IMR-90 (cell line): ENCODE results near the gene SEMA5A. TPM values are rescaled to one million over a fixed set of nuclear protein-coding genes. Genes with fewer than 3 reads are reported as not detected.

Experiments
- ATAC-seq: fragments of 200-7000 bp; cut with Tn5 transposase; 2 replicates; pipeline ENCODE4 v1.9.1; 2020; ENCODE audit warnings: low read depth, mild to moderate bottlenecking, moderate library complexity
- BruUV-seq: library from RNA; stranded (reverse); fragments of 400-500 nt; replicated peaks from 2 replicates; lab custom pipeline; 2021; lab: Mats Ljungman, UMichigan
- CTCF ChIA-PET: fragments of 300-600 bp; formaldehyde crosslinking; extraction: SDS; loops from one replicate; lab custom pipeline; 2021; ENCODE audit warnings: antibody characterized with exemption; lab: Yijun Ruan, JAX
- POLR2A ChIA-PET: fragments of 300-600 bp; sonication (Branson Sonifier 250); formaldehyde crosslinking; loops from one replicate; lab custom pipeline; 2022; ENCODE audit warnings: antibody characterized with exemption; ENCODE audit not compliant: unreplicated experiment; lab: Charles Lee
- DNase-seq: peaks from one replicate; pipeline ENCODE4 v3.0.0; 2013
- H2AFZ ChIP-seq: replicated peaks from 2 replicates; pipeline ENCODE3; 2013; ENCODE audit warnings: low read length, mild to moderate bottlenecking; ENCODE audit not compliant: poor library complexity
- H2AK5ac ChIP-seq: 2 replicates; pipeline ENCODE4 v1.6.1; 2013; ENCODE audit warnings: low read depth, low read length, inconsistent platforms
- H2AK9ac ChIP-seq: replicated peaks from 2 replicates; pipeline ENCODE3; 2013; ENCODE audit warnings: mild to moderate bottlenecking, low read depth, low read length, moderate library complexity; ENCODE audit not compliant: poor library complexity
- H2BK120ac ChIP-seq: 2 replicates; pipeline ENCODE4 v1.6.1; 2013; ENCODE audit warnings: low read depth, low read length, inconsistent platforms
- H2BK15ac ChIP-seq: 3 replicates; pipeline ENCODE4 v1.6.1; 2013; ENCODE audit warnings: low read depth, low read length, inconsistent platforms
- H2BK20ac ChIP-seq: 2 replicates; pipeline ENCODE4 v1.6.1; 2013; ENCODE audit warnings: low read depth, mild to moderate bottlenecking, inconsistent platforms, low read length, moderate library complexity
- H2BK5ac ChIP-seq: 2 replicates; pipeline ENCODE4 v1.6.1; 2013; ENCODE audit warnings: mild to moderate bottlenecking, low read depth, low read length, inconsistent platforms; ENCODE audit not compliant: poor library complexity, severe bottlenecking
- H3K14ac ChIP-seq: replicated peaks from 2 replicates; pipeline ENCODE4 v1.6.1; 2013; ENCODE audit warnings: low read depth, low read length, inconsistent platforms
- H3K18ac ChIP-seq: 2 replicates; pipeline ENCODE4 v1.6.1; 2013; ENCODE audit warnings: low read depth, low read length, control low read depth
- H3K23ac ChIP-seq: 2 replicates; pipeline ENCODE4 v1.6.1; 2013; ENCODE audit warnings: low read depth, low read length, inconsistent platforms
- H3K27ac ChIP-seq: 2 replicates; pipeline ENCODE4 v1.5.1; 2013; ENCODE audit warnings: mild to moderate bottlenecking, control low read depth, low read length; ENCODE audit not compliant: insufficient read depth
- H3K27me3 ChIP-seq: 2 replicates; pipeline ENCODE4 v1.6.1; 2013; ENCODE audit warnings: low read length; ENCODE audit not compliant: control insufficient read depth, insufficient read depth
- H3K36me3 ChIP-seq: 2 replicates; pipeline ENCODE4 v1.6.1; 2013; ENCODE audit warnings: low read length, mixed read lengths; ENCODE audit not compliant: control insufficient read depth, insufficient read depth
- H3K4ac ChIP-seq: 2 replicates; pipeline ENCODE4 v1.6.1; 2013; ENCODE audit warnings: low read depth, low read length, inconsistent platforms
- H3K4me1 ChIP-seq: 2 replicates; pipeline ENCODE4 v1.6.1; 2013; ENCODE audit warnings: low read length, mixed read lengths; ENCODE audit not compliant: control insufficient read depth, insufficient read depth
- H3K4me2 ChIP-seq: 2 replicates; pipeline ENCODE4 v1.6.1; 2013; ENCODE audit warnings: low read depth, mild to moderate bottlenecking, control low read depth, low read length, moderate library complexity
- H3K4me3 ChIP-seq: 2 replicates; pipeline ENCODE4 v1.5.1; 2013; ENCODE audit warnings: low read depth, mild to moderate bottlenecking, control low read depth, low read length, moderate library complexity; ENCODE audit not compliant: insufficient read depth
- H3K56ac ChIP-seq: 2 replicates; pipeline ENCODE4 v1.6.1; 2013; ENCODE audit warnings: low read length, inconsistent platforms; ENCODE audit not compliant: insufficient read depth; ENCODE audit errors: extremely low read depth
- H3K79me1 ChIP-seq, 2 experiments: 2 replicates each; pipeline ENCODE4 v1.6.1; 2013; ENCODE audit warnings: low read length in 2 of 2, inconsistent platforms in 1 of 2, low read depth in 1 of 2
- H3K9ac ChIP-seq: 2 replicates; pipeline ENCODE4 v1.6.1; 2013; ENCODE audit warnings: low read depth, low read length, control low read depth
- H3K9me1 ChIP-seq: 2 replicates; pipeline ENCODE4 v1.6.1; 2013; ENCODE audit warnings: low read length, inconsistent platforms; ENCODE audit not compliant: insufficient read depth
- H3K9me3 ChIP-seq: 2 replicates; pipeline ENCODE4 v1.6.1; 2013; ENCODE audit warnings: low read length; ENCODE audit not compliant: control insufficient read depth, insufficient read depth
- H4K20me1 ChIP-seq: 2 replicates; pipeline ENCODE4 v1.6.1; 2013; ENCODE audit warnings: low read length, inconsistent platforms; ENCODE audit not compliant: insufficient read depth
- H4K5ac ChIP-seq: 2 replicates; pipeline ENCODE4 v1.6.1; 2013; ENCODE audit warnings: mild to moderate bottlenecking, low read depth, low read length, control low read depth
- H4K8ac ChIP-seq, 2 experiments: 2 replicates each; pipeline ENCODE4 v1.6.1; 2013; ENCODE audit warnings: low read depth in 2 of 2, low read length in 2 of 2, control low read depth in 1 of 2, inconsistent platforms in 1 of 2
- H4K91ac ChIP-seq: 2 replicates; pipeline ENCODE4 v1.6.1; 2013; ENCODE audit warnings: low read depth, low read length, inconsistent platforms; ENCODE audit not compliant: insufficient read depth
- CHD1 ChIP-seq: IDR thresholded peaks from 2 replicates; pipeline ENCODE4 v1.6.1; 2012; ENCODE audit warnings: low read depth, low read length, improper control_type of control experiment
- FOS ChIP-seq: fragments of 150-350 bp; IDR thresholded peaks from 2 replicates; pipeline ENCODE4 v1.6.1; 2016; ENCODE audit warnings: low read depth, low read length
- MAFK ChIP-seq: IDR thresholded peaks from 2 replicates; pipeline ENCODE4 v1.6.1; 2012; ENCODE audit warnings: low read depth, low read length, improper control_type of control experiment
- WGBS, 2 experiments: methylation state at CpG; one replicate each; pipeline versions ENCODE4 v1.1.5 to v1.1.7; 2013; ENCODE audit warnings: missing lambda C conversion rate in 2 of 2; ENCODE audit not compliant: insufficient read length in 1 of 2; ENCODE audit errors: extremely low coverage in 2 of 2; 5-methylcytosine and 5-hydroxymethylcytosine counted together
- dilution Hi-C: fragments of 300-500 bp; cut with HindIII; formaldehyde crosslinking; loops from one replicate; pipeline ENCODE4 v1.14.3; 2018; ENCODE audit warnings: low sequenced_read_pairs; ENCODE audit not compliant: unreplicated experiment
- in situ Hi-C: fragments of 300-500 bp; cut with MboI; formaldehyde crosslinking; loops from 3 replicates; pipeline ENCODE4 v1.14.3; 2019; ENCODE audit warnings: low sequenced_read_pairs, inconsistent platforms, mixed read lengths
- intact Hi-C: fragments of 100-400 bp; cut with micrococcal nuclease; formaldehyde crosslinking; loops from 2 replicates; pipeline ENCODE4 v1.10.0; 2022
- polyA plus RNA-seq, 3 experiments: library from polyadenylated mRNA; depleted of rRNA; stranded (reverse); fragments of >200 nt; gene quantifications; 2 replicates each; pipeline ENCODE4 v1.2.3, GENCODE V29; 2012; ENCODE audit warnings: low replicate concordance in 1 of 3
- total RNA-seq: library from RNA; depleted of rRNA; stranded (reverse); fragments of >200 nt; gene quantifications from 2 replicates; pipeline ENCODE4 v1.2.3, GENCODE V29; 2012
- TF ChIP-seq, protein P1 (sequence below): conservative IDR thresholded peaks from 2 replicates; pipeline ENCODE4 v1.5.1; 2012; ENCODE audit warnings: mild to moderate bottlenecking, low read depth, low read length, improper control_type of control experiment
- TF ChIP-seq, protein P2 (sequence below): fragments of 150-350 bp; IDR thresholded peaks from 2 replicates; pipeline ENCODE4 v1.6.1; 2017; ENCODE audit warnings: mild to moderate bottlenecking, antibody characterized with exemption, low read length, low read depth

Gene SEMA5A
- total and polyA plus RNA-seq, 2 of the 4 experiments (the other 2 are of a cell fraction) = 8.2 to 9.9 TPM

DNA sequence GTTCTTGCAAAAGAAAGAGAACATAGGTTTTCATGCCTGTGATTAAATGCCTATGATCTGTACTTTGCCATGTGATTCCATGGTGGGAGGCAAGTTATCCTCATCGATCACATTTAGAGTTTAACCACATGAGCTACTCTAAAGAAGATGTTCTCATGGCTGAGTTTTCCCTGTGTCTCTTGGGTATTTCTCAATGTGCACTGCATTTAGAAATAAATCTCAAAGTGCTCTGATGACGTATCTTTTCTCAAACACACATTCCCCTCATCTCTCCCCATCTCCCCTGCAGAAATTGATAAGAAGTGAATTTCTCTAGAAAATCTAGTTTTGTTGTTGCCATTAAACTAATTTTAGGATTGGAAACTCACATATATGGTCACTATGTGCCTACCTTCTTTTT lies 282.2 kb downstream of the SEMA5A start:
- Histone ChIP-seq H3K27me3 (no peaks in the 10 kb centered on the region), H4K20me1 (peaks cover 11% of the 10 kb centered on the region; the same call in 1 of the 2 replicates), H3K18ac (no peak overlapping the region), H2BK120ac (no peak overlapping the region), H3K27ac (no peak overlapping the region), H3K4ac (no peak overlapping the region), H3K9me1 (peaks cover 4% of the 10 kb centered on the region), H2BK20ac (no peak overlapping the region), H3K4me3 (no peak overlapping the region), H2AK5ac (no peak overlapping the region), H3K4me2 (no peak overlapping the region), H2BK15ac (no peak overlapping the region), H2AK9ac (no peak overlapping the region), H4K8ac (no peak overlapping the region), H3K9ac (no peak overlapping the region), H4K5ac (no peak overlapping the region), H3K9me3 (no peaks in the 10 kb centered on the region), H3K23ac (no peak overlapping the region), H2AFZ (no peak overlapping the region), H3K14ac (no peak overlapping the region), H4K91ac (no peak overlapping the region), H2BK5ac (no peak overlapping the region), H3K36me3 (no peaks in the 10 kb centered on the region), H3K4me1 (peaks cover 5% of the 10 kb centered on the region), H3K79me1 (peaks cover 3 to 22% of the 10 kb centered on the region in 2 experiments; a peak in 3 of 4 replicates), H3K56ac (no peak overlapping the region)
- ATAC-seq = no peak
- no CpG with 5 or more reads among the region's 2 CpGs for WGBS, 2 experiments
- intact Hi-C loops = no loop called here
- POLR2A ChIA-PET = no interaction called here
- CTCF ChIA-PET = no interaction called here
- no TSS peak for BruUV-seq
- TF ChIP-seq MAFK (no peak), FOS (no peak), CHD1 (no peak)
- TF ChIP-seq, protein P1, sequence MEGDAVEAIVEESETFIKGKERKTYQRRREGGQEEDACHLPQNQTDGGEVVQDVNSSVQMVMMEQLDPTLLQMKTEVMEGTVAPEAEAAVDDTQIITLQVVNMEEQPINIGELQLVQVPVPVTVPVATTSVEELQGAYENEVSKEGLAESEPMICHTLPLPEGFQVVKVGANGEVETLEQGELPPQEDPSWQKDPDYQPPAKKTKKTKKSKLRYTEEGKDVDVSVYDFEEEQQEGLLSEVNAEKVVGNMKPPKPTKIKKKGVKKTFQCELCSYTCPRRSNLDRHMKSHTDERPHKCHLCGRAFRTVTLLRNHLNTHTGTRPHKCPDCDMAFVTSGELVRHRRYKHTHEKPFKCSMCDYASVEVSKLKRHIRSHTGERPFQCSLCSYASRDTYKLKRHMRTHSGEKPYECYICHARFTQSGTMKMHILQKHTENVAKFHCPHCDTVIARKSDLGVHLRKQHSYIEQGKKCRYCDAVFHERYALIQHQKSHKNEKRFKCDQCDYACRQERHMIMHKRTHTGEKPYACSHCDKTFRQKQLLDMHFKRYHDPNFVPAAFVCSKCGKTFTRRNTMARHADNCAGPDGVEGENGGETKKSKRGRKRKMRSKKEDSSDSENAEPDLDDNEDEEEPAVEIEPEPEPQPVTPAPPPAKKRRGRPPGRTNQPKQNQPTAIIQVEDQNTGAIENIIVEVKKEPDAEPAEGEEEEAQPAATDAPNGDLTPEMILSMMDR = no peak
- TF ChIP-seq, protein P2, sequence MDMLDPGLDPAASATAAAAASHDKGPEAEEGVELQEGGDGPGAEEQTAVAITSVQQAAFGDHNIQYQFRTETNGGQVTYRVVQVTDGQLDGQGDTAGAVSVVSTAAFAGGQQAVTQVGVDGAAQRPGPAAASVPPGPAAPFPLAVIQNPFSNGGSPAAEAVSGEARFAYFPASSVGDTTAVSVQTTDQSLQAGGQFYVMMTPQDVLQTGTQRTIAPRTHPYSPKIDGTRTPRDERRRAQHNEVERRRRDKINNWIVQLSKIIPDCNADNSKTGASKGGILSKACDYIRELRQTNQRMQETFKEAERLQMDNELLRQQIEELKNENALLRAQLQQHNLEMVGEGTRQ = no peak
- DNase-seq = no peak
- dilution Hi-C loops = no loop called here
- in situ Hi-C loops = no loop called here
